ENCODE results near the gene SELENOS. TPM values are rescaled to one million over a fixed set of nuclear protein-coding genes. Genes with fewer than 3 reads are reported as not detected.

Gene SELENOS, protein sequence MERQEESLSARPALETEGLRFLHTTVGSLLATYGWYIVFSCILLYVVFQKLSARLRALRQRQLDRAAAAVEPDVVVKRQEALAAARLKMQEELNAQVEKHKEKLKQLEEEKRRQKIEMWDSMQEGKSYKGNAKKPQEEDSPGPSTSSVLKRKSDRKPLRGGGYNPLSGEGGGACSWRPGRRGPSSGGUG
- total RNA-seq = 59.5 and 66.0 TPM in 2 replicates

DNA sequence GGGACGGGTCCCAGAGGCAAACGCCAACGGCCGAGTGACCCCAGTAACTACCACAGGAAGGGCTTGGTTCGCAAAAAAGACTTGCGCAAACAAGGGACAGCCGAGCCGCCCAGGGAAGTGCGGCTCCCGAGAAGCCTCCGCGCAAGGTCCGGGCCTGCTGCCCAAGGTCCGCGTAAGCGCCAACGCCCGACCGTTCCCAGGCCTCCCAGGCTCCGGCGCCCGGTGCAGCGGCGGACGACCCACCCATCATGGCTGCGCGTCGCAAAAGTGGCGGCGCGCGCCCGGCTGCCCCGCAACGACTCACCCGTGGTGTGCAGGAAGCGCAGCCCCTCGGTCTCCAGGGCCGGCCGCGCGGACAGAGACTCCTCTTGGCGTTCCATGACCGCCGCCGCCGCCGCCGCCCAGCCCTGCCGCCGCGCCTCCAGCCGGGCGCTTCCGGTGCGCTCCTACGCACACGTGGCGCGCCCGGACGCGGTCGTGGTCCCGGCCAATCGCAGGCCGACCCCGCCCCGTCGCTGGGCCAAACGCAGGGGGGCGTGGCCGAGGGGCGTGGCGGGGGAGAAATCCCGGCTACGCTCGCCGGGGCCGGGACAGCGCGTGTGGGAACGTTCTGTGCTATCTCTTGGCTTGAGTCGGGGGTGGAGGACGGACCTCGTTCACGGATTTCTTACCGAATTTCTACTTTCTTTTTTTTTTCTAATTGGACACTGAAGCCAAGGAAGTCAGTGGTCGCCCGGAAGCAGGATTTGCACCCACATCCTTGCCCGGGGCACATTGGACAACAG is at the start of gene SELENOS:
Gene SELENOS, minus strand, starts transcription at position 448 of the 785 bp plus-strand sequence. Its CDS starts 68 bp downstream, at position 380.

GRCh38 chr15:101294731-101295606 is 17.7 kb upstream of the SELENOS start, which contains the start of gene SNRPA1:
Gene SNRPA1, minus strand, starts transcription at chr15:101295248. Its CDS starts 70 bp downstream, at chr15:101295178.

DNA sequence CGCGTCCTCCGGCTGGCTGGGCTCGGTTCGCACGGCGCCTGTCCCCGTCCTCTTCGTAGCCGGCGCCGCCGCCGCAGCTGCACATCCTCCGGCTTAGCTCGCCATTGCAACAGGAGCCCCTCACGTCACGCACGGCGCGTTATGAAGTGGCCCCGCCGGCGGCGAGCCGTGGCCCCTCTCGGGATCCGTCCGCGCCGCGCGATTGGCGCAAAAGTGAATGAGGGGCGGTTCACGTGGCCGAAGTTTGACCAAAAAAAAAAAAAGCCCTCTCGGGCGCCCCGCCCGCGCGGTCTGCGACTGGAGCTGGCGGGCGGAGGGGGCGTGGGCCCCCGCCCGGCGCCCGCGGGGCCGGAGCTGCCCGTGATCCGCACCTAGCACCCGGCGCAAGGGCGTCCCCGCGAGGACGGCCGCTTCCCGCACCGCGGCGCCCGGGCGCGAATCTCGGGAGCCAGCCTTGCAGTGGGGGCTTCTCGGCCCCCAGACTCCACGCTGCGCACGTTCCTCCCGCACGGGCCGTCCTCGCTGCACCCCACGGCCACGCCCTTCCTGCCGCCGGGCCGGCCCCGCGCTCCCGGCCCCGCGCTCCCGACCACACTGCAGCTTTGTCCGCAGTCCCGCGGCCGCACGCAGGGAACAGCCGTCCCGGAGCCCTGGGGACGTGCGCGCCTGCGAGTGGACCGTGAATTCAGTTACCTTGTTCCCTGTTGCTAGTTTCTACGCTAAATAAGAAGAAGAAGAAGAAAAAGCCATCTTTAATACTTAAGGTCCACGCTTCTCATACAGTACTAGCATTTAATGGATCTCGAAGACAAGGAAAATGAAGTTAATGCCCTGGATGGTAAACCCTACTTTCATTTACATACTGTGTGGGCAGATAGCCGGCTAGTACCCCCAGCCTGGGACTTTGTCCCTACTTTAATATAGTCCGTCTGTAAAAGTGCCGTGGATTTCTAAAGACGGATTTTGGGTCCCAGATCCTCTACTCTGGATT is 25.2 kb downstream of the SELENOS start, which contains the start of gene CHSY1:
Gene CHSY1, minus strand, starts transcription at position 219 of the 991 bp plus-strand sequence. CDS start 592 bp downstream, outside the sequence.

Other genes with a start within 250 kb of the SELENOS start
- 69.9 and 74.3 TPM in 2 replicates for gene CHSY1, start 25.4 kb downstream of the SELENOS start, total RNA-seq
- gene SNRPA1, start 17.8 kb upstream of the SELENOS start, total RNA-seq = 9.5 and 12.0 TPM in 2 replicates
- gene PCSK6, start 212.2 kb upstream of the SELENOS start, total RNA-seq = 0.65 TPM in 1 of 2 replicates, not detected in the other

Measured in hair follicle dermal papilla cell (primary cell).